H1 (cell line): ENCODE results near the gene WDCP. TPM values are rescaled to one million over a fixed set of nuclear protein-coding genes. Genes with fewer than 3 reads are reported as not detected.

ENCODE experiments used
- ASH2L ChIP-seq: fragments of 200-600, 300-600 bp; sonication (generic); IDR thresholded peaks from one replicate; pipeline ENCODE4 v1.7.1; 2017; ENCODE audit warnings: low read length
- CTCF ChIP-seq, 3 experiments: IDR thresholded peaks; 1 replicate in 2 of 3; 2 replicates in 1 of 3; pipeline versions ENCODE4 v1.5.1 to v1.6.1; 2011; ENCODE audit warnings: low read length in 3 of 3, mild to moderate bottlenecking in 3 of 3, inconsistent platforms in 2 of 3, low read depth in 1 of 3, moderate library complexity in 1 of 3; ENCODE audit not compliant: insufficient read depth in 1 of 3; ENCODE audit errors: control extremely low read depth in 1 of 3
- E2F6 ChIP-seq: IDR thresholded peaks from 2 replicates; pipeline ENCODE4 v1.6.1; 2012; ENCODE audit warnings: inconsistent platforms
- GABPA ChIP-seq: IDR thresholded peaks from 2 replicates; pipeline ENCODE4 v1.6.1; 2011; ENCODE audit warnings: mild to moderate bottlenecking, low read length, moderate library complexity, borderline replicate concordance; ENCODE audit not compliant: insufficient read depth
- GTF2F1 ChIP-seq: IDR thresholded peaks from 2 replicates; pipeline ENCODE4 v1.6.1; 2012; ENCODE audit warnings: low read depth, low read length, improper control_type of control experiment, borderline replicate concordance
- KDM5A ChIP-seq: fragments of 200-600 bp; IDR thresholded peaks from 2 replicates; pipeline ENCODE4 v1.7.1; 2012; ENCODE audit warnings: mild to moderate bottlenecking, low read length, inconsistent platforms, mixed read lengths
- NRF1 ChIP-seq: IDR thresholded peaks from 2 replicates; pipeline ENCODE4 v1.6.1; 2011; ENCODE audit warnings: mild to moderate bottlenecking, low read depth, low read length, improper control_type of control experiment
- POLR2A ChIP-seq, 2 experiments: IDR thresholded peaks; 1 replicate in 1 of 2; 2 replicates in 1 of 2; pipeline ENCODE4 v1.6.1; 2011; ENCODE audit warnings: low read depth in 2 of 2, low read length in 2 of 2, mild to moderate bottlenecking in 2 of 2; ENCODE audit errors: control extremely low read depth in 1 of 2
- SAP30 ChIP-seq: fragments of 300-600 bp; sonication (generic); IDR thresholded peaks from 2 replicates; pipeline ENCODE4 v1.7.1; 2012; ENCODE audit warnings: low read length, moderate library complexity, mild to moderate bottlenecking, inconsistent platforms; ENCODE audit not compliant: insufficient read depth, insufficient replicate concordance
- SP1 ChIP-seq: IDR thresholded peaks from 2 replicates; pipeline ENCODE4 v1.6.1; 2011; ENCODE audit warnings: low read depth, low read length
- polyA plus RNA-seq, 7 experiments: library from polyadenylated mRNA; depleted of rRNA in 3 of 7; stranded (reverse) in 5 of 7; unstranded in 2 of 7; fragments of >200 nt in 5 of 7; fragments of 200-250 nt in 2 of 7; gene quantifications; 1 replicate in 5 of 7; 2 replicates in 1 of 7; 4 replicates in 1 of 7; pipeline versions ENCODE4 v1.2.1 to v1.2.3, GENCODE V29; 2011 to 2013; ENCODE audit warnings: missing spikeins in 2 of 7, mixed read lengths in 2 of 7
- total RNA-seq: library from RNA; stranded (reverse); fragmentation: NEBNext Ultra II Directional; extraction: Animal tissue kit (Norgen Biotek cat#: 25700); gene quantifications from 2 replicates; pipeline ENCODE4 v1.2.1, GENCODE V29; 2021

WDCP gene
- total and polyA plus RNA-seq, 2 of the 8 experiments (the other 6 are each of a cell fraction or from before 2014, with no cell fraction given) = 19.2 to 40.1 TPM

- TF ChIP-seq CTCF (IDR thresholded peaks at IDR 0.05; ENCODE audit: control extremely low read depth in 1 of 3, insufficient read depth in 1 of 3, low read depth in 1 of 3, low read length in 3 of 3) (no peak), E2F6 (no peak), ASH2L (no peak), POLR2A (IDR thresholded peaks at IDR 0.05; ENCODE audit: control extremely low read depth in 1 of 2, low read depth in 2 of 2, low read length in 2 of 2) (no peak), SAP30 (no peak), NRF1 (no peak), KDM5A (no peak), GTF2F1 (no peak), GABPA (no peak), SP1 (no peak)
Measured at GRCh38 chr2:24008672-24009366, 38.4 kb downstream of the WDCP start (continued).
